Measurements from ENCODE around the gene PPIL4. TPM values are rescaled to one million over a fixed set of nuclear protein-coding genes. Genes with fewer than 3 reads are reported as not detected.

Gene PPIL4
- total and polyA plus RNA-seq, 2 of the 13 experiments (the other 11 are each of a cell fraction or from before 2014, with no cell fraction given), result 5.5 to 46.0 TPM

DNA sequence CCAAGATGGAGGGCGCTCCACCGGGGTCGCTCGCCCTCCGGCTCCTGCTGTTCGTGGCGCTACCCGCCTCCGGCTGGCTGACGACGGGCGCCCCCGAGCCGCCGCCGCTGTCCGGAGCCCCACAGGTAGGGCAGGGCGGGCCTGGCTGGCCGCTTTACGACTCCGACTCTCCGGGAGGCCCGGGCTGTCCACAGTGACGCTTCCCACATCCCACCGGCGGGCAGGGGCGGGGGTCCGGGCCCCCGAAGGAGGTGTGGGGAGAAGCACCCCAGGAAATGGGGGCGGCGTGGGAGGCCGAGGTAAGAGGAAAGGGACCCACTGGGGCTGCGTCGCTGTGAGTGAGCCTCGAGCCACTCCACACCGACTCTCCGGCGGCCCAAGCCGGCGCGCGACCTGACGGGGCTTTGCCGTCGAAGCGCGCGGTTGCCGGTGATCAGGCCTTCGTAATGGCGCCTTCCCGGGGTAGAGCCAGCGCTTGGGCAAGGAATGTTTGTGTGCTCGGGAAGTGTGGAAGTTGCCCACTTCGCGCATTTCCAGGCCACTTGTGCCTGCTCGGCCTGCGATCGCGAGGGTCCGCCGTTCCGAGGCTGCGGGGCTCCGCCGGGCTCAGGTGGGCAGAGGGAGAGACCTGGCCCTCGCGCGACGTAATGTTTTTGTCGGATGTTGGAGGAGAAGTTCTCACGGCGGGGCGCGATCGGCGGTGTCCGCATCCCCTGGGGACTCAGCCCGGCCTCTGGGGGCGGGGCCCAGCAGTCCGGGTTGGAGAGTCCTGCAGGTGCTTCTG, 20.8 kb upstream of the PPIL4 start (continued):
- TF ChIP-seq, protein P1, sequence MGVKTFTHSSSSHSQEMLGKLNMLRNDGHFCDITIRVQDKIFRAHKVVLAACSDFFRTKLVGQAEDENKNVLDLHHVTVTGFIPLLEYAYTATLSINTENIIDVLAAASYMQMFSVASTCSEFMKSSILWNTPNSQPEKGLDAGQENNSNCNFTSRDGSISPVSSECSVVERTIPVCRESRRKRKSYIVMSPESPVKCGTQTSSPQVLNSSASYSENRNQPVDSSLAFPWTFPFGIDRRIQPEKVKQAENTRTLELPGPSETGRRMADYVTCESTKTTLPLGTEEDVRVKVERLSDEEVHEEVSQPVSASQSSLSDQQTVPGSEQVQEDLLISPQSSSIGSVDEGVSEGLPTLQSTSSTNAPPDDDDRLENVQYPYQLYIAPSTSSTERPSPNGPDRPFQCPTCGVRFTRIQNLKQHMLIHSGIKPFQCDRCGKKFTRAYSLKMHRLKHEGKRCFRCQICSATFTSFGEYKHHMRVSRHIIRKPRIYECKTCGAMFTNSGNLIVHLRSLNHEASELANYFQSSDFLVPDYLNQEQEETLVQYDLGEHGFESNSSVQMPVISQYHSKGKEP (CRISPR knock-in tag; IDR thresholded peaks at IDR 0.05), result peak; percentile 28; the same call in 1 of the 2 replicates
- TF ChIP-seq SOX13 (IDR thresholded peaks at IDR 0.05) (no peak), SOX13 (CRISPR knock-in tag; conservative IDR thresholded peaks at IDR 0.05 in 1 of 2, IDR thresholded peaks at IDR 0.05 in 1 of 2) (no peak; a peak in 1 of 4 replicates), REL (CRISPR knock-in tag; conservative IDR thresholded peaks at IDR 0.05) (peak; percentile 82), ZNF720 (CRISPR knock-in tag; IDR thresholded peaks at IDR 0.05) (0 out of 2 replicates have a peak, but pooled peaks have one; percentile 63), RBAK (CRISPR knock-in tag; IDR thresholded peaks at IDR 0.05) (no peak), JDP2 (CRISPR knock-in tag; IDR thresholded peaks at IDR 0.05; ENCODE audit: borderline replicate concordance) (no peak), MAFF (IDR thresholded peaks at IDR 0.05; ENCODE audit: low read depth, low read length) (no peak), DZIP1 (CRISPR knock-in tag; IDR thresholded peaks at IDR 0.05) (peak; percentile 92), ZBTB7B (CRISPR knock-in tag; IDR thresholded peaks at IDR 0.05) (peak; percentile 81; the same call in 1 of the 2 replicates), PCBP2 (optimal IDR thresholded peaks at IDR 0.05; ENCODE audit: low read depth, low read length, poor library complexity, severe bottlenecking) (no peak), PHB2 (IDR thresholded peaks at IDR 0.05; ENCODE audit: partially characterized antibody) (no peak)
- TF ChIP-seq, protein P2, sequence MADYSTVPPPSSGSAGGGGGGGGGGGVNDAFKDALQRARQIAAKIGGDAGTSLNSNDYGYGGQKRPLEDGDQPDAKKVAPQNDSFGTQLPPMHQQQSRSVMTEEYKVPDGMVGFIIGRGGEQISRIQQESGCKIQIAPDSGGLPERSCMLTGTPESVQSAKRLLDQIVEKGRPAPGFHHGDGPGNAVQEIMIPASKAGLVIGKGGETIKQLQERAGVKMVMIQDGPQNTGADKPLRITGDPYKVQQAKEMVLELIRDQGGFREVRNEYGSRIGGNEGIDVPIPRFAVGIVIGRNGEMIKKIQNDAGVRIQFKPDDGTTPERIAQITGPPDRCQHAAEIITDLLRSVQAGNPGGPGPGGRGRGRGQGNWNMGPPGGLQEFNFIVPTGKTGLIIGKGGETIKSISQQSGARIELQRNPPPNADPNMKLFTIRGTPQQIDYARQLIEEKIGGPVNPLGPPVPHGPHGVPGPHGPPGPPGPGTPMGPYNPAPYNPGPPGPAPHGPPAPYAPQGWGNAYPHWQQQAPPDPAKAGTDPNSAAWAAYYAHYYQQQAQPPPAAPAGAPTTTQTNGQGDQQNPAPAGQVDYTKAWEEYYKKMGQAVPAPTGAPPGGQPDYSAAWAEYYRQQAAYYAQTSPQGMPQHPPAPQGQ (CRISPR knock-in tag; IDR thresholded peaks at IDR 0.05; ENCODE audit: borderline replicate concordance), result no peak
- TF ChIP-seq, protein P3, sequence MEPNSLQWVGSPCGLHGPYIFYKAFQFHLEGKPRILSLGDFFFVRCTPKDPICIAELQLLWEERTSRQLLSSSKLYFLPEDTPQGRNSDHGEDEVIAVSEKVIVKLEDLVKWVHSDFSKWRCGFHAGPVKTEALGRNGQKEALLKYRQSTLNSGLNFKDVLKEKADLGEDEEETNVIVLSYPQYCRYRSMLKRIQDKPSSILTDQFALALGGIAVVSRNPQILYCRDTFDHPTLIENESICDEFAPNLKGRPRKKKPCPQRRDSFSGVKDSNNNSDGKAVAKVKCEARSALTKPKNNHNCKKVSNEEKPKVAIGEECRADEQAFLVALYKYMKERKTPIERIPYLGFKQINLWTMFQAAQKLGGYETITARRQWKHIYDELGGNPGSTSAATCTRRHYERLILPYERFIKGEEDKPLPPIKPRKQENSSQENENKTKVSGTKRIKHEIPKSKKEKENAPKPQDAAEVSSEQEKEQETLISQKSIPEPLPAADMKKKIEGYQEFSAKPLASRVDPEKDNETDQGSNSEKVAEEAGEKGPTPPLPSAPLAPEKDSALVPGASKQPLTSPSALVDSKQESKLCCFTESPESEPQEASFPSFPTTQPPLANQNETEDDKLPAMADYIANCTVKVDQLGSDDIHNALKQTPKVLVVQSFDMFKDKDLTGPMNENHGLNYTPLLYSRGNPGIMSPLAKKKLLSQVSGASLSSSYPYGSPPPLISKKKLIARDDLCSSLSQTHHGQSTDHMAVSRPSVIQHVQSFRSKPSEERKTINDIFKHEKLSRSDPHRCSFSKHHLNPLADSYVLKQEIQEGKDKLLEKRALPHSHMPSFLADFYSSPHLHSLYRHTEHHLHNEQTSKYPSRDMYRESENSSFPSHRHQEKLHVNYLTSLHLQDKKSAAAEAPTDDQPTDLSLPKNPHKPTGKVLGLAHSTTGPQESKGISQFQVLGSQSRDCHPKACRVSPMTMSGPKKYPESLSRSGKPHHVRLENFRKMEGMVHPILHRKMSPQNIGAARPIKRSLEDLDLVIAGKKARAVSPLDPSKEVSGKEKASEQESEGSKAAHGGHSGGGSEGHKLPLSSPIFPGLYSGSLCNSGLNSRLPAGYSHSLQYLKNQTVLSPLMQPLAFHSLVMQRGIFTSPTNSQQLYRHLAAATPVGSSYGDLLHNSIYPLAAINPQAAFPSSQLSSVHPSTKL (CRISPR knock-in tag; IDR thresholded peaks at IDR 0.05), result no peak
- TF ChIP-seq, protein P4, sequence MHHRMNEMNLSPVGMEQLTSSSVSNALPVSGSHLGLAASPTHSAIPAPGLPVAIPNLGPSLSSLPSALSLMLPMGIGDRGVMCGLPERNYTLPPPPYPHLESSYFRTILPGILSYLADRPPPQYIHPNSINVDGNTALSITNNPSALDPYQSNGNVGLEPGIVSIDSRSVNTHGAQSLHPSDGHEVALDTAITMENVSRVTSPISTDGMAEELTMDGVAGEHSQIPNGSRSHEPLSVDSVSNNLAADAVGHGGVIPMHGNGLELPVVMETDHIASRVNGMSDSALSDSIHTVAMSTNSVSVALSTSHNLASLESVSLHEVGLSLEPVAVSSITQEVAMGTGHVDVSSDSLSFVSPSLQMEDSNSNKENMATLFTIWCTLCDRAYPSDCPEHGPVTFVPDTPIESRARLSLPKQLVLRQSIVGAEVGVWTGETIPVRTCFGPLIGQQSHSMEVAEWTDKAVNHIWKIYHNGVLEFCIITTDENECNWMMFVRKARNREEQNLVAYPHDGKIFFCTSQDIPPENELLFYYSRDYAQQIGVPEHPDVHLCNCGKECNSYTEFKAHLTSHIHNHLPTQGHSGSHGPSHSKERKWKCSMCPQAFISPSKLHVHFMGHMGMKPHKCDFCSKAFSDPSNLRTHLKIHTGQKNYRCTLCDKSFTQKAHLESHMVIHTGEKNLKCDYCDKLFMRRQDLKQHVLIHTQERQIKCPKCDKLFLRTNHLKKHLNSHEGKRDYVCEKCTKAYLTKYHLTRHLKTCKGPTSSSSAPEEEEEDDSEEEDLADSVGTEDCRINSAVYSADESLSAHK (CRISPR knock-in tag; IDR thresholded peaks at IDR 0.05; ENCODE audit: borderline replicate concordance), result no peak
